ENCODE measurements around the gene INO80D. TPM values are rescaled to one million over a fixed set of nuclear protein-coding genes. Genes with fewer than 3 reads are reported as not detected.
"Not testable (repeated sequence)": the region's sequence is repeated elsewhere in the genome, so short reads cannot be mapped to it uniquely, and the experiment has no call there.

The INO80D gene
- total and polyA plus RNA-seq, 2 experiments from 2014 or later: 17.5 to 37.4 TPM

DNA sequence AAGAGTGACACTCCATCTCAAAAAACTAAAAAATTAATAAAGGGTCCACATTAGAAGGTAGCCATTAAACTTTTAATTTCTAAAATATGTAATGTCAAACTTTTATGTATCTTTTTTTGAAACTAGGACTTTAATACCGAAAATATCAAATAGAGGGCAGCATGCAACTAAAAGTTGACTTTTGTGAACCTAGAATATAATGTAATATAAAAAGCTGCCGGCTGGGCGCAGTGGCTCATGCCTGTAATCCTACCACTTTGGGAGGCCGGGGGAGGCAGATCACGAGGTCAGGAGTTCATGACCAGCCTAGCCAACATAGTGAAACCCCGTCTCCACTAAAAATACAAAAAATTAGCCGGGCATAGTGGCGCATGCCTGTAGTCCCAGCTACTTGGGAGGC is 62.8 kb downstream of the INO80D start:
- Histone ChIP-seq H3K27me3 (ENCODE audit: insufficient read depth) (no peaks in the 10 kb centered on the region), H3K36me3 (ENCODE audit: insufficient read depth) (peaks cover 18% of the 10 kb centered on the region), H3F3A (replicated peaks; ENCODE audit: low read depth) (no peaks in the 10 kb centered on the region), H3K4me1 (ENCODE audit: insufficient read depth) (no peaks in the 10 kb centered on the region), H2AFZ (no peak overlapping the region), H3K79me2 (replicated peaks; ENCODE audit: insufficient read depth) (peaks cover 7% of the 10 kb centered on the region; the same call in 1 of the 2 replicates), H3K4me3 (no peak overlapping the region), H3K9me2 (ENCODE audit: insufficient read depth) (no peaks in the 10 kb centered on the region), H4K20me1 (replicated peaks; ENCODE audit: insufficient read depth) (peaks cover 10% of the 10 kb centered on the region), H3K27ac (ENCODE audit: low read depth) (no peak overlapping the region), H3K4me2 (no peak overlapping the region)
- ATAC-seq (no peak), DNase-seq (ENCODE audit: low spot score) (no peak)
- H3K4me3 Mint-ChIP-seq: no peak overlapping the region
- no peaks in the 10 kb centered on the region; the same call in 2 of the 3 replicates for H3K4me1 Mint-ChIP-seq
- H3K27me3 Mint-ChIP-seq (ENCODE audit: insufficient read depth, low read depth, poor library complexity): no peaks in the 10 kb centered on the region
- H3K36me3 Mint-ChIP-seq (ENCODE audit: low read depth): peaks cover 33% of the 10 kb centered on the region
- TF ChIP-seq, protein P1, sequence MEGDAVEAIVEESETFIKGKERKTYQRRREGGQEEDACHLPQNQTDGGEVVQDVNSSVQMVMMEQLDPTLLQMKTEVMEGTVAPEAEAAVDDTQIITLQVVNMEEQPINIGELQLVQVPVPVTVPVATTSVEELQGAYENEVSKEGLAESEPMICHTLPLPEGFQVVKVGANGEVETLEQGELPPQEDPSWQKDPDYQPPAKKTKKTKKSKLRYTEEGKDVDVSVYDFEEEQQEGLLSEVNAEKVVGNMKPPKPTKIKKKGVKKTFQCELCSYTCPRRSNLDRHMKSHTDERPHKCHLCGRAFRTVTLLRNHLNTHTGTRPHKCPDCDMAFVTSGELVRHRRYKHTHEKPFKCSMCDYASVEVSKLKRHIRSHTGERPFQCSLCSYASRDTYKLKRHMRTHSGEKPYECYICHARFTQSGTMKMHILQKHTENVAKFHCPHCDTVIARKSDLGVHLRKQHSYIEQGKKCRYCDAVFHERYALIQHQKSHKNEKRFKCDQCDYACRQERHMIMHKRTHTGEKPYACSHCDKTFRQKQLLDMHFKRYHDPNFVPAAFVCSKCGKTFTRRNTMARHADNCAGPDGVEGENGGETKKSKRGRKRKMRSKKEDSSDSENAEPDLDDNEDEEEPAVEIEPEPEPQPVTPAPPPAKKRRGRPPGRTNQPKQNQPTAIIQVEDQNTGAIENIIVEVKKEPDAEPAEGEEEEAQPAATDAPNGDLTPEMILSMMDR (conservative IDR thresholded peaks at IDR 0.05; ENCODE audit: low read depth in 2 of 2): peak in 1 of 2 experiments; percentile 16; a peak in 2 of 4 replicates
- TF ChIP-seq, protein P2, sequence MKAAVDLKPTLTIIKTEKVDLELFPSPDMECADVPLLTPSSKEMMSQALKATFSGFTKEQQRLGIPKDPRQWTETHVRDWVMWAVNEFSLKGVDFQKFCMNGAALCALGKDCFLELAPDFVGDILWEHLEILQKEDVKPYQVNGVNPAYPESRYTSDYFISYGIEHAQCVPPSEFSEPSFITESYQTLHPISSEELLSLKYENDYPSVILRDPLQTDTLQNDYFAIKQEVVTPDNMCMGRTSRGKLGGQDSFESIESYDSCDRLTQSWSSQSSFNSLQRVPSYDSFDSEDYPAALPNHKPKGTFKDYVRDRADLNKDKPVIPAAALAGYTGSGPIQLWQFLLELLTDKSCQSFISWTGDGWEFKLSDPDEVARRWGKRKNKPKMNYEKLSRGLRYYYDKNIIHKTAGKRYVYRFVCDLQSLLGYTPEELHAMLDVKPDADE (IDR thresholded peaks at IDR 0.05): no peak
- H3K9me3 Mint-ChIP-seq: no peaks in the 10 kb centered on the region; the same call in 2 of the 3 replicates
- no peak overlapping the region for H3K27ac Mint-ChIP-seq

- Histone ChIP-seq H3K79me2 (replicated peaks; ENCODE audit: insufficient read depth) (no peaks in the 10 kb centered on the region; the same call in 1 of the 2 replicates), H3K4me2 (no peak overlapping the region), H2AFZ (no peak overlapping the region), H3K27me3 (ENCODE audit: insufficient read depth) (no peaks in the 10 kb centered on the region), H3K27ac (ENCODE audit: low read depth) (no peak overlapping the region), H3K9me2 (ENCODE audit: insufficient read depth) (no peaks in the 10 kb centered on the region), H3F3A (replicated peaks; ENCODE audit: low read depth) (0 out of 2 replicates have a peak, but pooled peaks cover 3% of the 10 kb centered on the region), H3K4me3 (no peak overlapping the region), H4K20me1 (replicated peaks; ENCODE audit: insufficient read depth) (peaks cover 3% of the 10 kb centered on the region), H3K36me3 (ENCODE audit: insufficient read depth) (peaks cover 44% of the 10 kb centered on the region), H3K4me1 (ENCODE audit: insufficient read depth) (no peaks in the 10 kb centered on the region)
- DNase-seq (ENCODE audit: low spot score) (no peak), ATAC-seq (no peak)
- Mint-ChIP-seq H3K27ac (no peak overlapping the region), H3K4me3 (no peak overlapping the region), H3K9me3 (peaks cover 20% of the 10 kb centered on the region), H3K4me1 (no peaks in the 10 kb centered on the region), H3K36me3 (ENCODE audit: low read depth) (peaks cover 54% of the 10 kb centered on the region), H3K27me3 (ENCODE audit: insufficient read depth, low read depth, poor library complexity) (peaks cover 7% of the 10 kb centered on the region)
- no peak for TF ChIP-seq EZH2phosphoT487 (IDR thresholded peaks at IDR 0.05; ENCODE audit: unreplicated experiment)
- TF ChIP-seq ZNF331 (CRISPR knock-in tag; IDR thresholded peaks at IDR 0.05; ENCODE audit: low read depth): no peak
- TF ChIP-seq, protein P2 (IDR thresholded peaks at IDR 0.05): no peak
- no peak for TF ChIP-seq EZH2 (IDR thresholded peaks at IDR 0.05; ENCODE audit: low read depth, unreplicated experiment)
- no peak for TF ChIP-seq REST (IDR thresholded peaks at IDR 0.05; ENCODE audit: unreplicated experiment)
Measured at GRCh38 chr2:206020171-206020570, 65.8 kb downstream of the INO80D start.

DNA sequence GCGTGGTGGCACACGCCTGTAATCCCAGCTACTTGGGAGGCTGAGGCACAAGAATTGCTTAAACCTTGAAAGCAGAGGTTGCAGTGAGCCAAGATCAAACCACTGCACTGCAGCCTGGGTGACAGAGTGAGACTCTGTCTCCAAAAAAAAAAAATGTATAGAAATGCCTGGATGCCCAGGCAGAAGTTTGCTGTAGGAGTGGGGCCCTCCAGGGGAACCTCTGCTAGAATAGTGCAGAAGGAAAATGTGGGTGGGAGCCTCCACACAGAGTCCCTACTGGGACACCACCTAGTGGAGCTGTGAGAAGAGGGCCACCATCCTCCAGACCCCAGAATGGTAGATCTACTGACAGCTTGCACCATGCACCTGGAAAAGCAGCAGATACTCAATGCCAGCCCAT is 70.2 kb downstream of the INO80D start:
- not testable (repeated sequence) for H3K9me2 ChIP-seq (ENCODE audit: insufficient read depth); H3K4me1 ChIP-seq (ENCODE audit: insufficient read depth); H3K4me2 ChIP-seq; H3K4me1 Mint-ChIP-seq; H3K4me3 ChIP-seq; H3K79me2 ChIP-seq (replicated peaks; ENCODE audit: insufficient read depth); H3K4me3 Mint-ChIP-seq; DNase-seq (ENCODE audit: low spot score); H3K27ac Mint-ChIP-seq; ATAC-seq; H3K27ac ChIP-seq (ENCODE audit: low read depth); H3K27me3 ChIP-seq (ENCODE audit: insufficient read depth); H4K20me1 ChIP-seq (replicated peaks; ENCODE audit: insufficient read depth); H2AFZ ChIP-seq; H3F3A ChIP-seq (replicated peaks; ENCODE audit: low read depth)
- H3K27me3 Mint-ChIP-seq (ENCODE audit: insufficient read depth, low read depth, poor library complexity): peaks cover 11% of the 10 kb centered on the region
- peaks cover 45% of the 10 kb centered on the region for H3K36me3 ChIP-seq (ENCODE audit: insufficient read depth)
- peaks cover 29% of the 10 kb centered on the region for H3K9me3 Mint-ChIP-seq
- H3K36me3 Mint-ChIP-seq (ENCODE audit: low read depth): peaks cover 86% of the 10 kb centered on the region

All from GM23338 (cell line).